Neural crest cell (in vitro differentiated cells): ENCODE data around the gene ADAM17. TPM values are rescaled to one million over a fixed set of nuclear protein-coding genes. Genes with fewer than 3 reads are reported as not detected.
"Not testable (repeated sequence)": the region's sequence is repeated elsewhere in the genome, so short reads cannot be mapped to it uniquely, and the experiment has no call there.

Experiments
- DNase-seq: peaks from one replicate; pipeline ENCODE4 v3.0.0; 2021; ENCODE audit warnings: low read depth, mixed read lengths, low spot score
- H3K27ac Mint-ChIP-seq: one replicate; pipeline ENCODE4 v1.8.0; 2021; ENCODE audit warnings: mild to moderate bottlenecking, mixed read lengths; ENCODE audit not compliant: unreplicated experiment
- H3K27me3 Mint-ChIP-seq: 2 replicates; pipeline ENCODE4 v1.8.0; 2021; ENCODE audit warnings: low read depth, mild to moderate bottlenecking, mixed read lengths
- H3K36me3 Mint-ChIP-seq: 2 replicates; pipeline ENCODE4 v1.8.0; 2021; ENCODE audit warnings: low read depth, mild to moderate bottlenecking, mixed read lengths
- H3K4me1 Mint-ChIP-seq: 2 replicates; pipeline ENCODE4 v1.8.0; 2021; ENCODE audit warnings: mixed read lengths
- H3K4me3 Mint-ChIP-seq: one replicate; pipeline ENCODE4 v1.8.0; 2021; ENCODE audit warnings: mild to moderate bottlenecking, mixed read lengths
- H3K9me3 Mint-ChIP-seq: 2 replicates; pipeline ENCODE4 v1.8.0; 2021; ENCODE audit warnings: mixed read lengths
- total RNA-seq: library from RNA; stranded (reverse); gene quantifications from 2 replicates; pipeline ENCODE4 v1.2.1, GENCODE V29; 2021
- TF ChIP-seq, protein P1 (sequence below): fragments of 200-600 bp; sonication (generic); conservative IDR thresholded peaks from 2 replicates; pipeline ENCODE4 v1.5.0; 2021; ENCODE audit warnings: antibody characterized with exemption, mild to moderate bottlenecking

Gene ADAM17
- total RNA-seq, 1 donor from 2014 or later: 39.6 TPM

- peaks cover 35% of the 10 kb centered on the region for H3K36me3 Mint-ChIP-seq
- H3K27ac Mint-ChIP-seq: no peak overlapping the region
- H3K4me3 Mint-ChIP-seq: no peak overlapping the region
- TF ChIP-seq, protein P1, sequence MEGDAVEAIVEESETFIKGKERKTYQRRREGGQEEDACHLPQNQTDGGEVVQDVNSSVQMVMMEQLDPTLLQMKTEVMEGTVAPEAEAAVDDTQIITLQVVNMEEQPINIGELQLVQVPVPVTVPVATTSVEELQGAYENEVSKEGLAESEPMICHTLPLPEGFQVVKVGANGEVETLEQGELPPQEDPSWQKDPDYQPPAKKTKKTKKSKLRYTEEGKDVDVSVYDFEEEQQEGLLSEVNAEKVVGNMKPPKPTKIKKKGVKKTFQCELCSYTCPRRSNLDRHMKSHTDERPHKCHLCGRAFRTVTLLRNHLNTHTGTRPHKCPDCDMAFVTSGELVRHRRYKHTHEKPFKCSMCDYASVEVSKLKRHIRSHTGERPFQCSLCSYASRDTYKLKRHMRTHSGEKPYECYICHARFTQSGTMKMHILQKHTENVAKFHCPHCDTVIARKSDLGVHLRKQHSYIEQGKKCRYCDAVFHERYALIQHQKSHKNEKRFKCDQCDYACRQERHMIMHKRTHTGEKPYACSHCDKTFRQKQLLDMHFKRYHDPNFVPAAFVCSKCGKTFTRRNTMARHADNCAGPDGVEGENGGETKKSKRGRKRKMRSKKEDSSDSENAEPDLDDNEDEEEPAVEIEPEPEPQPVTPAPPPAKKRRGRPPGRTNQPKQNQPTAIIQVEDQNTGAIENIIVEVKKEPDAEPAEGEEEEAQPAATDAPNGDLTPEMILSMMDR: no peak
- H3K9me3 Mint-ChIP-seq: peaks cover 9% of the 10 kb centered on the region
- H3K4me1 Mint-ChIP-seq: peaks cover 23% of the 10 kb centered on the region
- H3K27me3 Mint-ChIP-seq: no peaks in the 10 kb centered on the region
- DNase-seq: no peak
Observed at GRCh38 chr2:9595746-9596145, 40.1 kb upstream of the ADAM17 start.

- Mint-ChIP-seq H3K36me3 (peaks cover 30% of the 10 kb centered on the region), H3K4me1 (peaks cover 23% of the 10 kb centered on the region)
- not testable (repeated sequence) for H3K9me3 Mint-ChIP-seq, H3K27ac Mint-ChIP-seq, H3K4me3 Mint-ChIP-seq, H3K27me3 Mint-ChIP-seq, DNase-seq
Observed at GRCh38 chr2:9595256-9595655, 39.6 kb upstream of the ADAM17 start.

GRCh38 chr2:9594366-9595054 lies 38.9 kb upstream of the ADAM17 start:
- Mint-ChIP-seq H3K27me3 (no peaks in the 10 kb centered on the region), H3K27ac (no peak overlapping the region), H3K9me3 (peaks cover 5% of the 10 kb centered on the region), H3K4me3 (no peak overlapping the region), H3K36me3 (peaks cover 25% of the 10 kb centered on the region), H3K4me1 (peaks cover 23% of the 10 kb centered on the region)
- no peak for DNase-seq
- TF ChIP-seq, protein P1: no peak

- Mint-ChIP-seq H3K36me3 (peaks cover 19% of the 10 kb centered on the region), H3K4me1 (peaks cover 23% of the 10 kb centered on the region), H3K4me3 (no peak overlapping the region), H3K9me3 (peaks cover under 1% of the 10 kb centered on the region), H3K27ac (no peak overlapping the region), H3K27me3 (no peaks in the 10 kb centered on the region)
- no peak for DNase-seq
- TF ChIP-seq, protein P1: no peak
Observed at GRCh38 chr2:9593925-9594324, 38.3 kb upstream of the ADAM17 start.

DNA sequence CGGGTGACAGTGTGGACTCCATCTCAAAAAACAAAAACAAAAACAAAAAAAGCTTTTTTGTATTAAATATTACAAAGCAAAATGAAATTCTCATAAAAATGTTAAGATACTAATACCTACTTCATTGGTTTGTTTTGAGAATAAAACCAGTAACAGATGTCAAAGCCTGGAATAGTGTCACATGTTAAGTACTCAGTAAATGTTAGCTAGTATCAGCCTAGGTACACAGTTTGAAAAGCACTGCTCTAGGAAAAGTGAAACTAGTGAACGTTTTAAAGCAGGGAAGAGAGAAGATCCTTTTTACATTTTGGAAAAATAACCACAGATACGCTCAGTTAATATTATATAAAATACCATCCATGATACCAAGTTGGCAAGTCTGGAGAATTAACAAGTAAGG lies 37.1 kb upstream of the ADAM17 start:
- peaks cover 9% of the 10 kb centered on the region for H3K36me3 Mint-ChIP-seq

GRCh38 chr2:9590641-9591040 lies 35.0 kb upstream of the ADAM17 start:
- Mint-ChIP-seq H3K27ac (no peak overlapping the region), H3K36me3 (peaks cover 18% of the 10 kb centered on the region), H3K4me3 (no peak overlapping the region)

More for the DNA sequence above, 37.1 kb upstream of the ADAM17 start:
- TF ChIP-seq, protein P1: no peak
- Mint-ChIP-seq H3K4me3 (no peak overlapping the region), H3K27me3 (no peaks in the 10 kb centered on the region), H3K4me1 (peaks cover 23% of the 10 kb centered on the region), H3K27ac (no peak overlapping the region), H3K9me3 (no peaks in the 10 kb centered on the region)
- no peak for DNase-seq

More at GRCh38 chr2:9590641-9591040, 35.0 kb upstream of the ADAM17 start:
- Mint-ChIP-seq H3K4me1 (peaks cover 14% of the 10 kb centered on the region), H3K27me3 (no peaks in the 10 kb centered on the region), H3K9me3 (no peaks in the 10 kb centered on the region)
- DNase-seq: no peak
- TF ChIP-seq, protein P1: no peak
